ENCODE results near the gene ODAD4. TPM values are rescaled to one million over a fixed set of nuclear protein-coding genes. Genes with fewer than 3 reads are reported as not detected.

ODAD4 gene
- total RNA-seq, 2 experiments from 2014 or later = 1.1 to 1.3 TPM

DNA sequence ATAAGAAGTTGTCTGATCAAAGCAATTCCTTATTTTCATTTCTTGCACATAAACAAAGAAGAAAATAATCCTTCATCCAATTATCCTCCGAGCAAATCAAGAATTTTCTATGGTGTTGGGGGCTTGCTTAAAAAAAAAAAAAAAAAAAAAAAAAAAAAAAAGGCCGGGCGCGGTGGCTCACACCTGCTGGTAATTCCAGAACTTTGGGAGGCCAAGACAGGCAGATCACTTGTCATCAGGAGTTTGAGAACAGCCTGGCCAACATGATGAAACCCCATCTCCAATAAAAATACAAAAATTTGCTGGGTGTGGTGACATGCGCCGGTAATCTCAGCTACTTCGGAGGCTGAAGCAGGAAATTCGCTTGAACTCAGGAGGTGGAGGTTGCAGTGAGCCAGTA is 55.5 kb downstream of the ODAD4 start:
- intact Hi-C loops (cut with micrococcal nuclease; ENCODE audit: unreplicated experiment) = no loop called here
- peaks cover 12% of the 10 kb centered on the region for H3K4me1 ChIP-seq (ENCODE audit: insufficient read depth, low read length, poor library complexity, severe bottlenecking)
- ChIA-PET POLR2A (interaction anchor here (1.2 to 2.8 kb wide), 2 partner anchors 10 to 12 kb away, joined by 6 to 7 read pairs; no protein-coding TSS in a partner anchor), CTCF (ENCODE audit: unreplicated experiment) (interaction anchor here (0.5 kb wide), 1 partner anchor 138 kb away, joined by 3 read pairs; no protein-coding TSS in a partner anchor)
- H2AFZ ChIP-seq (ENCODE audit: low read length) = no peak overlapping the region
- BruUV-seq (replicated peaks) = no TSS peak
- no peak overlapping the region for H3K27ac ChIP-seq (ENCODE audit: low read depth, low read length, poor library complexity, severe bottlenecking)
- no peaks in the 10 kb centered on the region for H3K9me2 ChIP-seq (ENCODE audit: insufficient read depth, low read length)
- H3K36me3 ChIP-seq (ENCODE audit: insufficient read depth, low read length) = peaks cover 97% of the 10 kb centered on the region
- no peaks in the 10 kb centered on the region for H4K20me1 ChIP-seq (ENCODE audit: insufficient read depth, low read length)
- DNase-seq (ENCODE audit: low spot score) = no peak
- no peaks in the 10 kb centered on the region for H3K9me3 ChIP-seq (ENCODE audit: low read length)
- no peaks in the 10 kb centered on the region for H3K79me2 ChIP-seq (ENCODE audit: insufficient read depth, low read depth, low read length)
- H3K4me2 ChIP-seq (ENCODE audit: low read length) = no peak overlapping the region
- no peak for TF ChIP-seq EZH2phosphoT487 (IDR thresholded peaks at IDR 0.05; ENCODE audit: borderline replicate concordance, low read depth, low read length)
- TF ChIP-seq, protein P1, sequence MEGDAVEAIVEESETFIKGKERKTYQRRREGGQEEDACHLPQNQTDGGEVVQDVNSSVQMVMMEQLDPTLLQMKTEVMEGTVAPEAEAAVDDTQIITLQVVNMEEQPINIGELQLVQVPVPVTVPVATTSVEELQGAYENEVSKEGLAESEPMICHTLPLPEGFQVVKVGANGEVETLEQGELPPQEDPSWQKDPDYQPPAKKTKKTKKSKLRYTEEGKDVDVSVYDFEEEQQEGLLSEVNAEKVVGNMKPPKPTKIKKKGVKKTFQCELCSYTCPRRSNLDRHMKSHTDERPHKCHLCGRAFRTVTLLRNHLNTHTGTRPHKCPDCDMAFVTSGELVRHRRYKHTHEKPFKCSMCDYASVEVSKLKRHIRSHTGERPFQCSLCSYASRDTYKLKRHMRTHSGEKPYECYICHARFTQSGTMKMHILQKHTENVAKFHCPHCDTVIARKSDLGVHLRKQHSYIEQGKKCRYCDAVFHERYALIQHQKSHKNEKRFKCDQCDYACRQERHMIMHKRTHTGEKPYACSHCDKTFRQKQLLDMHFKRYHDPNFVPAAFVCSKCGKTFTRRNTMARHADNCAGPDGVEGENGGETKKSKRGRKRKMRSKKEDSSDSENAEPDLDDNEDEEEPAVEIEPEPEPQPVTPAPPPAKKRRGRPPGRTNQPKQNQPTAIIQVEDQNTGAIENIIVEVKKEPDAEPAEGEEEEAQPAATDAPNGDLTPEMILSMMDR (conservative IDR thresholded peaks at IDR 0.05; ENCODE audit: low read length) = no peak
- no peak overlapping the region for H3K4me3 ChIP-seq (ENCODE audit: low read depth, low read length, poor library complexity, severe bottlenecking)

DNA sequence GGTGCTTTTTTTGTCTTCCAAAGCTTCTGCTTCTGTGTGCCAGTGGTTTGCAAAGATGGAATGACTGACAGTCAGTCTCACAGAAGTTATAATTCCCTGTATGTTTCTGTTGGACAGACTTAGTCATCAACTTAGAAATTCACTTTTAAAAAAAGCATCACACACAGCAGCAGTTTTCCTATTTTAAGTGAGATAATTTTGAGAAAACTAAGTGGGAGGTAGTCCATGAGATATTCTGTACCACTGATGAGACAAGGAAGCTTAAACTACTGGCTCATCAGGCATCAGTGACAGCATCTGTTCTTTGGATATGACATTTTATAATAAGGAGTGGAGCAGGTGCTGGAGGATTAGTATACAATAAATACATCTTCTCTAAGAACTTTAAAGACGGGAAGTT is 56.2 kb downstream of the ODAD4 start:
- no peaks in the 10 kb centered on the region for H3K9me3 ChIP-seq (ENCODE audit: low read length)
- no peak for TF ChIP-seq EZH2phosphoT487 (IDR thresholded peaks at IDR 0.05; ENCODE audit: borderline replicate concordance, low read depth, low read length)
- TF ChIP-seq, protein P1 (conservative IDR thresholded peaks at IDR 0.05; ENCODE audit: low read length) = no peak
- H3K79me2 ChIP-seq (ENCODE audit: insufficient read depth, low read depth, low read length) = no peaks in the 10 kb centered on the region
- no peak overlapping the region for H3K27ac ChIP-seq (ENCODE audit: low read depth, low read length, poor library complexity, severe bottlenecking)
- H3K9me2 ChIP-seq (ENCODE audit: insufficient read depth, low read length) = no peaks in the 10 kb centered on the region
- H2AFZ ChIP-seq (ENCODE audit: low read length) = no peak overlapping the region
- no TSS peak for BruUV-seq (replicated peaks)
- no peak overlapping the region for H3K4me3 ChIP-seq (ENCODE audit: low read depth, low read length, poor library complexity, severe bottlenecking)
- intact Hi-C loops (cut with micrococcal nuclease; ENCODE audit: unreplicated experiment) = no loop called here
- CTCF ChIA-PET (ENCODE audit: unreplicated experiment) = no interaction called here
- H3K4me1 ChIP-seq (ENCODE audit: insufficient read depth, low read length, poor library complexity, severe bottlenecking) = peaks cover 12% of the 10 kb centered on the region
- no peaks in the 10 kb centered on the region for H4K20me1 ChIP-seq (ENCODE audit: insufficient read depth, low read length)
- POLR2A ChIA-PET = interaction anchor here (2.8 kb wide), 1 partner anchor 9 kb away, joined by 7 read pairs; no protein-coding TSS in a partner anchor
- H3K4me2 ChIP-seq (ENCODE audit: low read length) = no peak overlapping the region
- H3K36me3 ChIP-seq (ENCODE audit: insufficient read depth, low read length) = peaks cover 97% of the 10 kb centered on the region
- DNase-seq (ENCODE audit: low spot score) = no peak

DNA sequence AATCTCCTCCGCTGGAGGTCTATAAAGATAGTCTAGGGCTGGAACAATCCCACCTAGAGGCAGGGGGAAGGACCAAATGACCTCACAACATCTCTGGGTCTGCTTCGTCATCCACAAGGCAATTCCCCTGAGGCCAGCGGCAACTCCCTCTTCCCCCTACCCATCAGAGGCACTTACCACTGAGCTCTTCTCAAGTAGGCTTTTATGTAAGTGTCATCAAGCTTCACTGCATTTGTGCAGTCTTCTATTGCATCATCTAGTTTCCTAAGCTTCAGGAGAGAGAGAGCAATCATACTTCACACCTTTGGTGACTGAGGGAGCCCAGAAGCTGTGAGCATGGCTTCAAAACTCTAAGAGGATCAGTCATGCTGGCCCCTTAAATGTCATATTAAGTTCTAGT is 57.2 kb downstream of the ODAD4 start:
- Histone ChIP-seq H3K9me2 (ENCODE audit: insufficient read depth, low read length) (no peaks in the 10 kb centered on the region), H3K36me3 (ENCODE audit: insufficient read depth, low read length) (peaks cover 97% of the 10 kb centered on the region), H3K4me3 (ENCODE audit: low read depth, low read length, poor library complexity, severe bottlenecking) (no peak overlapping the region), H3K27ac (ENCODE audit: low read depth, low read length, poor library complexity, severe bottlenecking) (peak overlapping the region; percentile 16), H4K20me1 (ENCODE audit: insufficient read depth, low read length) (no peaks in the 10 kb centered on the region), H2AFZ (ENCODE audit: low read length) (no peak overlapping the region), H3K4me2 (ENCODE audit: low read length) (no peak overlapping the region), H3K4me1 (ENCODE audit: insufficient read depth, low read length, poor library complexity, severe bottlenecking) (peaks cover 12% of the 10 kb centered on the region), H3K9me3 (ENCODE audit: low read length) (no peaks in the 10 kb centered on the region), H3K79me2 (ENCODE audit: insufficient read depth, low read depth, low read length) (no peaks in the 10 kb centered on the region)
- POLR2A ChIA-PET = interaction anchor here (0.6 to 2.8 kb wide), 4 partner anchors 8 to 133 kb away, joined by 3 to 7 read pairs (median 3); no protein-coding TSS in a partner anchor
- BruUV-seq (replicated peaks) = no TSS peak
- TF ChIP-seq, protein P1 (conservative IDR thresholded peaks at IDR 0.05; ENCODE audit: low read length) = no peak
- TF ChIP-seq EZH2phosphoT487 (IDR thresholded peaks at IDR 0.05; ENCODE audit: borderline replicate concordance, low read depth, low read length) = no peak
- intact Hi-C loops (cut with micrococcal nuclease; ENCODE audit: unreplicated experiment) = no loop called here
- DNase-seq (ENCODE audit: low spot score) = peak; percentile 51
- CTCF ChIA-PET (ENCODE audit: unreplicated experiment) = interaction anchor here (1.0 kb wide), 1 partner anchor 9 kb away, joined by 3 read pairs; no protein-coding TSS in a partner anchor
